IMR-90 (cell line): ENCODE data around the gene NOL4L. TPM values are rescaled to one million over a fixed set of nuclear protein-coding genes. Genes with fewer than 3 reads are reported as not detected.

Source experiments
- ATAC-seq: fragments of 200-7000 bp; cut with Tn5 transposase; 2 replicates; pipeline ENCODE4 v1.9.1; 2020; ENCODE audit warnings: low read depth, mild to moderate bottlenecking, moderate library complexity
- BruUV-seq: library from RNA; stranded (reverse); fragments of 400-500 nt; replicated peaks from 2 replicates; lab custom pipeline; 2021; lab: Mats Ljungman, UMichigan
- CTCF ChIA-PET: fragments of 300-600 bp; formaldehyde crosslinking; extraction: SDS; loops from one replicate; lab custom pipeline; 2021; ENCODE audit warnings: antibody characterized with exemption; lab: Yijun Ruan, JAX
- POLR2A ChIA-PET: fragments of 300-600 bp; sonication (Branson Sonifier 250); formaldehyde crosslinking; loops from one replicate; lab custom pipeline; 2022; ENCODE audit warnings: antibody characterized with exemption; ENCODE audit not compliant: unreplicated experiment; lab: Charles Lee
- DNase-seq: peaks from one replicate; pipeline ENCODE4 v3.0.0; 2013
- H2AFZ ChIP-seq: replicated peaks from 2 replicates; pipeline ENCODE3; 2013; ENCODE audit warnings: low read length, mild to moderate bottlenecking; ENCODE audit not compliant: poor library complexity
- H2AK5ac ChIP-seq: 2 replicates; pipeline ENCODE4 v1.6.1; 2013; ENCODE audit warnings: low read depth, low read length, inconsistent platforms
- H2AK9ac ChIP-seq: replicated peaks from 2 replicates; pipeline ENCODE3; 2013; ENCODE audit warnings: mild to moderate bottlenecking, low read depth, low read length, moderate library complexity; ENCODE audit not compliant: poor library complexity
- H2BK120ac ChIP-seq: 2 replicates; pipeline ENCODE4 v1.6.1; 2013; ENCODE audit warnings: low read depth, low read length, inconsistent platforms
- H2BK15ac ChIP-seq: 3 replicates; pipeline ENCODE4 v1.6.1; 2013; ENCODE audit warnings: low read depth, low read length, inconsistent platforms
- H2BK20ac ChIP-seq: 2 replicates; pipeline ENCODE4 v1.6.1; 2013; ENCODE audit warnings: low read depth, mild to moderate bottlenecking, inconsistent platforms, low read length, moderate library complexity
- H2BK5ac ChIP-seq: 2 replicates; pipeline ENCODE4 v1.6.1; 2013; ENCODE audit warnings: mild to moderate bottlenecking, low read depth, low read length, inconsistent platforms; ENCODE audit not compliant: poor library complexity, severe bottlenecking
- H3K14ac ChIP-seq: replicated peaks from 2 replicates; pipeline ENCODE4 v1.6.1; 2013; ENCODE audit warnings: low read depth, low read length, inconsistent platforms
- H3K18ac ChIP-seq: 2 replicates; pipeline ENCODE4 v1.6.1; 2013; ENCODE audit warnings: low read depth, low read length, control low read depth
- H3K23ac ChIP-seq: 2 replicates; pipeline ENCODE4 v1.6.1; 2013; ENCODE audit warnings: low read depth, low read length, inconsistent platforms
- H3K27ac ChIP-seq: 2 replicates; pipeline ENCODE4 v1.5.1; 2013; ENCODE audit warnings: mild to moderate bottlenecking, control low read depth, low read length; ENCODE audit not compliant: insufficient read depth
- H3K27me3 ChIP-seq: 2 replicates; pipeline ENCODE4 v1.6.1; 2013; ENCODE audit warnings: low read length; ENCODE audit not compliant: control insufficient read depth, insufficient read depth
- H3K36me3 ChIP-seq: 2 replicates; pipeline ENCODE4 v1.6.1; 2013; ENCODE audit warnings: low read length, mixed read lengths; ENCODE audit not compliant: control insufficient read depth, insufficient read depth
- H3K4ac ChIP-seq: 2 replicates; pipeline ENCODE4 v1.6.1; 2013; ENCODE audit warnings: low read depth, low read length, inconsistent platforms
- H3K4me1 ChIP-seq: 2 replicates; pipeline ENCODE4 v1.6.1; 2013; ENCODE audit warnings: low read length, mixed read lengths; ENCODE audit not compliant: control insufficient read depth, insufficient read depth
- H3K4me2 ChIP-seq: 2 replicates; pipeline ENCODE4 v1.6.1; 2013; ENCODE audit warnings: low read depth, mild to moderate bottlenecking, control low read depth, low read length, moderate library complexity
- H3K4me3 ChIP-seq: 2 replicates; pipeline ENCODE4 v1.5.1; 2013; ENCODE audit warnings: low read depth, mild to moderate bottlenecking, control low read depth, low read length, moderate library complexity; ENCODE audit not compliant: insufficient read depth
- H3K56ac ChIP-seq: 2 replicates; pipeline ENCODE4 v1.6.1; 2013; ENCODE audit warnings: low read length, inconsistent platforms; ENCODE audit not compliant: insufficient read depth; ENCODE audit errors: extremely low read depth
- H3K79me1 ChIP-seq, 2 experiments: 2 replicates each; pipeline ENCODE4 v1.6.1; 2013; ENCODE audit warnings: low read length in 2 of 2, inconsistent platforms in 1 of 2, low read depth in 1 of 2
- H3K9ac ChIP-seq: 2 replicates; pipeline ENCODE4 v1.6.1; 2013; ENCODE audit warnings: low read depth, low read length, control low read depth
- H3K9me1 ChIP-seq: 2 replicates; pipeline ENCODE4 v1.6.1; 2013; ENCODE audit warnings: low read length, inconsistent platforms; ENCODE audit not compliant: insufficient read depth
- H3K9me3 ChIP-seq: 2 replicates; pipeline ENCODE4 v1.6.1; 2013; ENCODE audit warnings: low read length; ENCODE audit not compliant: control insufficient read depth, insufficient read depth
- H4K20me1 ChIP-seq: 2 replicates; pipeline ENCODE4 v1.6.1; 2013; ENCODE audit warnings: low read length, inconsistent platforms; ENCODE audit not compliant: insufficient read depth
- H4K5ac ChIP-seq: 2 replicates; pipeline ENCODE4 v1.6.1; 2013; ENCODE audit warnings: mild to moderate bottlenecking, low read depth, low read length, control low read depth
- H4K8ac ChIP-seq, 2 experiments: 2 replicates each; pipeline ENCODE4 v1.6.1; 2013; ENCODE audit warnings: low read depth in 2 of 2, low read length in 2 of 2, control low read depth in 1 of 2, inconsistent platforms in 1 of 2
- H4K91ac ChIP-seq: 2 replicates; pipeline ENCODE4 v1.6.1; 2013; ENCODE audit warnings: low read depth, low read length, inconsistent platforms; ENCODE audit not compliant: insufficient read depth
- BHLHE40 ChIP-seq: fragments of 150-350 bp; IDR thresholded peaks from 2 replicates; pipeline ENCODE4 v1.6.1; 2016; ENCODE audit warnings: mild to moderate bottlenecking, low read depth, low read length
- CEBPB ChIP-seq: IDR thresholded peaks from 2 replicates; pipeline ENCODE4 v1.6.1; 2012; ENCODE audit warnings: low read depth, low read length, improper control_type of control experiment
- CHD1 ChIP-seq: IDR thresholded peaks from 2 replicates; pipeline ENCODE4 v1.6.1; 2012; ENCODE audit warnings: low read depth, low read length, improper control_type of control experiment
- CTCF ChIP-seq: conservative IDR thresholded peaks from 2 replicates; pipeline ENCODE4 v1.5.1; 2012; ENCODE audit warnings: mild to moderate bottlenecking, low read depth, low read length, improper control_type of control experiment
- ELK1 ChIP-seq: fragments of 150-350 bp; IDR thresholded peaks from 2 replicates; pipeline ENCODE4 v1.6.1; 2016; ENCODE audit warnings: low read depth, mild to moderate bottlenecking, low read length, moderate library complexity, borderline replicate concordance
- FOS ChIP-seq: fragments of 150-350 bp; IDR thresholded peaks from 2 replicates; pipeline ENCODE4 v1.6.1; 2016; ENCODE audit warnings: low read depth, low read length
- MAFK ChIP-seq: IDR thresholded peaks from 2 replicates; pipeline ENCODE4 v1.6.1; 2012; ENCODE audit warnings: low read depth, low read length, improper control_type of control experiment
- MAZ ChIP-seq: IDR thresholded peaks from 2 replicates; pipeline ENCODE4 v1.6.1; 2012; ENCODE audit warnings: low read depth, mild to moderate bottlenecking, low read length, improper control_type of control experiment, moderate library complexity, borderline replicate concordance
- MXI1 ChIP-seq: IDR thresholded peaks from 2 replicates; pipeline ENCODE4 v1.6.1; 2012; ENCODE audit warnings: low read depth, mild to moderate bottlenecking, low read length, moderate library complexity, borderline replicate concordance
- NFE2L2 ChIP-seq: fragments of 150-350 bp; IDR thresholded peaks from 2 replicates; pipeline ENCODE4 v1.6.1; 2016; ENCODE audit warnings: low read depth, mild to moderate bottlenecking, low read length
- POLR2A ChIP-seq: IDR thresholded peaks from 2 replicates; pipeline ENCODE4 v1.6.1; 2012; ENCODE audit warnings: mild to moderate bottlenecking, low read depth, low read length
- RAD21 ChIP-seq: IDR thresholded peaks from 2 replicates; pipeline ENCODE4 v1.6.1; 2012; ENCODE audit warnings: low read length, improper control_type of control experiment
- RCOR1 ChIP-seq: IDR thresholded peaks from 2 replicates; pipeline ENCODE4 v1.6.1; 2012; ENCODE audit warnings: mild to moderate bottlenecking, low read length, improper control_type of control experiment; ENCODE audit not compliant: insufficient replicate concordance
- RFX5 ChIP-seq: IDR thresholded peaks from 2 replicates; pipeline ENCODE4 v1.8.0; 2012; ENCODE audit warnings: low read depth, mild to moderate bottlenecking, low read length, moderate library complexity
- SMC3 ChIP-seq: fragments of 150-350 bp; IDR thresholded peaks from 2 replicates; pipeline ENCODE4 v1.6.1; 2016; ENCODE audit warnings: low read depth, mild to moderate bottlenecking, antibody characterized with exemption, low read length, moderate library complexity
- USF2 ChIP-seq: fragments of 150-350 bp; IDR thresholded peaks from 2 replicates; pipeline ENCODE4 v1.6.1; 2017; ENCODE audit warnings: mild to moderate bottlenecking, antibody characterized with exemption, low read length, low read depth
- WGBS, 2 experiments: methylation state at CpG; one replicate each; pipeline versions ENCODE4 v1.1.5 to v1.1.7; 2013; ENCODE audit warnings: missing lambda C conversion rate in 2 of 2; ENCODE audit not compliant: insufficient read length in 1 of 2; ENCODE audit errors: extremely low coverage in 2 of 2; 5-methylcytosine and 5-hydroxymethylcytosine counted together
- dilution Hi-C: fragments of 300-500 bp; cut with HindIII; formaldehyde crosslinking; loops from one replicate; pipeline ENCODE4 v1.14.3; 2018; ENCODE audit warnings: low sequenced_read_pairs; ENCODE audit not compliant: unreplicated experiment
- in situ Hi-C: fragments of 300-500 bp; cut with MboI; formaldehyde crosslinking; loops from 3 replicates; pipeline ENCODE4 v1.14.3; 2019; ENCODE audit warnings: low sequenced_read_pairs, inconsistent platforms, mixed read lengths
- intact Hi-C: fragments of 100-400 bp; cut with micrococcal nuclease; formaldehyde crosslinking; loops from 2 replicates; pipeline ENCODE4 v1.10.0; 2022
- polyA plus RNA-seq, 3 experiments: library from polyadenylated mRNA; depleted of rRNA; stranded (reverse); fragments of >200 nt; gene quantifications; 2 replicates each; pipeline ENCODE4 v1.2.3, GENCODE V29; 2012; ENCODE audit warnings: low replicate concordance in 1 of 3
- total RNA-seq: library from RNA; depleted of rRNA; stranded (reverse); fragments of >200 nt; gene quantifications from 2 replicates; pipeline ENCODE4 v1.2.3, GENCODE V29; 2012

The NOL4L gene
- total and polyA plus RNA-seq, 2 of the 4 experiments (the other 2 are of a cell fraction) = 4.7 to 13.3 TPM

GRCh38 chr20:32596681-32597252, 11.6 kb upstream of the NOL4L start:
- Histone ChIP-seq H3K4me3 (no peak overlapping the region), H4K8ac (no peak overlapping the region), H3K23ac (no peak overlapping the region), H2AK9ac (no peak overlapping the region), H3K79me1 (no peaks in the 10 kb centered on the region), H3K27ac (no peak overlapping the region), H3K18ac (no peak overlapping the region), H3K56ac (no peak overlapping the region), H3K27me3 (peaks cover 12% of the 10 kb centered on the region; the same call in 1 of the 2 replicates), H3K9me3 (no peaks in the 10 kb centered on the region), H2BK15ac (no peak overlapping the region), H3K9me1 (no peaks in the 10 kb centered on the region; the same call in 1 of the 2 replicates), H2AFZ (no peak overlapping the region), H4K5ac (no peak overlapping the region), H2BK120ac (no peak overlapping the region), H3K4me2 (no peak overlapping the region), H3K14ac (no peak overlapping the region), H4K91ac (no peak overlapping the region), H3K4me1 (no peaks in the 10 kb centered on the region), H2BK5ac (no peak overlapping the region), H2AK5ac (no peak overlapping the region), H3K4ac (no peak overlapping the region), H3K9ac (no peak overlapping the region), H4K20me1 (no peaks in the 10 kb centered on the region), H3K36me3 (no peaks in the 10 kb centered on the region), H2BK20ac (no peak overlapping the region)
- WGBS, 2 experiments = no CpG with 5 or more reads among the region's 2 CpGs
- ATAC-seq (no peak), DNase-seq (no peak)
- CTCF ChIA-PET = no interaction called here
- TF ChIP-seq MXI1 (no peak), USF2 (no peak), CEBPB (no peak), ELK1 (no peak), RAD21 (no peak), NFE2L2 (no peak), MAZ (no peak), CTCF (no peak), FOS (no peak), CHD1 (no peak), MAFK (no peak), RFX5 (no peak), POLR2A (no peak), SMC3 (no peak), BHLHE40 (no peak), RCOR1 (no peak)
- no TSS peak for BruUV-seq
- in situ Hi-C loops (no loop called here), dilution Hi-C loops (no loop called here), intact Hi-C loops (no loop called here)
- POLR2A ChIA-PET = no interaction called here
